Measurements from ENCODE around the gene CDK2AP2. TPM values are rescaled to one million over a fixed set of nuclear protein-coding genes. Genes with fewer than 3 reads are reported as not detected.

The CDK2AP2 gene
- total and polyA plus RNA-seq, 9 donors, result 7.9 to 25.4 (median 19.5) TPM

Other genes starting within 250 kb of the CDK2AP2 start
- 31.7 TPM for gene GRK2, start 241.7 kb downstream of the CDK2AP2 start, total RNA-seq
- 10 to 100 TPM; 47.8 to 62.9 (median 59.4) TPM for gene GRK2, start 241.7 kb downstream of the CDK2AP2 start, polyA plus RNA-seq (ENCODE audit: insufficient read depth in 1 of 8, insufficient read length in 8 of 8, low replicate concordance in 1 of 8)
- 19.8 TPM for gene ANKRD13D, start 218.9 kb downstream of the CDK2AP2 start, total RNA-seq
- 10 to 100 TPM; 16.2 to 35.5 (median 30.7) TPM for gene ANKRD13D, start 218.9 kb downstream of the CDK2AP2 start, polyA plus RNA-seq (ENCODE audit: insufficient read depth in 1 of 8, insufficient read length in 8 of 8, low replicate concordance in 1 of 8)
- 9.7 TPM for gene SSH3, start 204.6 kb downstream of the CDK2AP2 start, total RNA-seq
- gene SSH3, start 204.6 kb downstream of the CDK2AP2 start, polyA plus RNA-seq (ENCODE audit: insufficient read depth in 1 of 8, insufficient read length in 8 of 8, low replicate concordance in 1 of 8), result 10 to 100 TPM; 13.6 to 20.5 (median 16.7) TPM
- 33.6 TPM for gene POLD4, start 154.6 kb downstream of the CDK2AP2 start, total RNA-seq
- 10 to 100 TPM; 24.6 to 53.6 (median 32.1) TPM for gene POLD4, start 154.6 kb downstream of the CDK2AP2 start, polyA plus RNA-seq (ENCODE audit: insufficient read depth in 1 of 8, insufficient read length in 8 of 8, low replicate concordance in 1 of 8)
- gene CLCF1, start 134.6 kb downstream of the CDK2AP2 start, total RNA-seq, result 2.0 TPM
- gene CLCF1, start 134.6 kb downstream of the CDK2AP2 start, polyA plus RNA-seq (ENCODE audit: insufficient read depth in 1 of 8, insufficient read length in 8 of 8, low replicate concordance in 1 of 8), result 1 to 10 TPM; 2.8 to 4.8 (median 4.0) TPM
- 7.9 TPM for gene RAD9A, start 116.2 kb downstream of the CDK2AP2 start, total RNA-seq
- 10 to 100 TPM in 5 of 8 donors, 1 to 10 TPM in 3; 6.9 to 14.2 (median 11.1) TPM for gene RAD9A, start 116.2 kb downstream of the CDK2AP2 start, polyA plus RNA-seq (ENCODE audit: insufficient read depth in 1 of 8, insufficient read length in 8 of 8, low replicate concordance in 1 of 8)
- gene PPP1CA, start 106.3 kb downstream of the CDK2AP2 start, total RNA-seq, result 130 TPM
- 100 to 1,000 TPM; 127 to 150 (median 142) TPM for gene PPP1CA, start 106.3 kb downstream of the CDK2AP2 start, polyA plus RNA-seq (ENCODE audit: insufficient read depth in 1 of 8, insufficient read length in 8 of 8, low replicate concordance in 1 of 8)
- gene TBC1D10C, start 104.1 kb downstream of the CDK2AP2 start, total RNA-seq, result 0.49 TPM
- gene TBC1D10C, start 104.1 kb downstream of the CDK2AP2 start, polyA plus RNA-seq (ENCODE audit: insufficient read depth in 1 of 8, insufficient read length in 8 of 8, low replicate concordance in 1 of 8), result 1 to 10 TPM; 1.4 to 7.2 (median 5.5) TPM
- 29.2 TPM for gene CARNS1, start 92.5 kb downstream of the CDK2AP2 start, total RNA-seq
- gene CARNS1, start 92.5 kb downstream of the CDK2AP2 start, polyA plus RNA-seq (ENCODE audit: insufficient read depth in 1 of 8, insufficient read length in 8 of 8, low replicate concordance in 1 of 8), result 10 to 100 TPM; 30.6 to 80.7 (median 61.0) TPM
- 27.9 TPM for gene RPS6KB2, start 79.7 kb downstream of the CDK2AP2 start, total RNA-seq
- 10 to 100 TPM; 33.9 to 45.5 (median 39.2) TPM for gene RPS6KB2, start 79.7 kb downstream of the CDK2AP2 start, polyA plus RNA-seq (ENCODE audit: insufficient read depth in 1 of 8, insufficient read length in 8 of 8, low replicate concordance in 1 of 8)
- 0.84 TPM for gene PTPRCAP, start 70.5 kb downstream of the CDK2AP2 start, total RNA-seq
- 1 to 10 TPM; 1.0 to 1.5 (median 1.3) TPM for gene PTPRCAP, start 70.5 kb downstream of the CDK2AP2 start, polyA plus RNA-seq (ENCODE audit: insufficient read depth in 1 of 8, insufficient read length in 8 of 8, low replicate concordance in 1 of 8)
- gene CORO1B, start 64.7 kb downstream of the CDK2AP2 start, total RNA-seq, result 28.8 TPM
- gene CORO1B, start 64.7 kb downstream of the CDK2AP2 start, polyA plus RNA-seq (ENCODE audit: insufficient read depth in 1 of 8, insufficient read length in 8 of 8, low replicate concordance in 1 of 8), result 10 to 100 TPM; 24.2 to 42.4 (median 33.4) TPM
- not detected for gene GPR152, start 55.4 kb downstream of the CDK2AP2 start, total RNA-seq
- gene GPR152, start 55.4 kb downstream of the CDK2AP2 start, polyA plus RNA-seq (ENCODE audit: insufficient read depth in 1 of 8, insufficient read length in 8 of 8, low replicate concordance in 1 of 8), result not detected
- gene CABP4, start 52.8 kb downstream of the CDK2AP2 start, total RNA-seq, result 0.66 TPM
- gene CABP4, start 52.8 kb downstream of the CDK2AP2 start, polyA plus RNA-seq (ENCODE audit: insufficient read depth in 1 of 8, insufficient read length in 8 of 8, low replicate concordance in 1 of 8), result 1 to 10 TPM in 2 of 8 donors, under 1 TPM in 6; 0.29 to 1.2 (median 0.73) TPM
- 16.1 TPM for gene TMEM134, start 38.9 kb downstream of the CDK2AP2 start, total RNA-seq
- 10 to 100 TPM; 42.6 to 71.5 (median 47.2) TPM for gene TMEM134, start 38.9 kb downstream of the CDK2AP2 start, polyA plus RNA-seq (ENCODE audit: insufficient read depth in 1 of 8, insufficient read length in 8 of 8, low replicate concordance in 1 of 8)
- gene AIP, start 25.1 kb downstream of the CDK2AP2 start, total RNA-seq, result 59.5 TPM
- gene AIP, start 25.1 kb downstream of the CDK2AP2 start, polyA plus RNA-seq (ENCODE audit: insufficient read depth in 1 of 8, insufficient read length in 8 of 8, low replicate concordance in 1 of 8), result 10 to 100 TPM; 41.2 to 60.3 (median 52.1) TPM
- 4.9 TPM for gene PITPNM1, start 2.8 kb downstream of the CDK2AP2 start, total RNA-seq
- gene PITPNM1, start 2.8 kb downstream of the CDK2AP2 start, polyA plus RNA-seq (ENCODE audit: insufficient read depth in 1 of 8, insufficient read length in 8 of 8, low replicate concordance in 1 of 8), result 10 to 100 TPM in 1 of 8 donors, 1 to 10 TPM in 7; 6.0 to 11.6 (median 8.8) TPM
- gene CABP2, start 15.3 kb upstream of the CDK2AP2 start, total RNA-seq, result not detected
- gene CABP2, start 15.3 kb upstream of the CDK2AP2 start, polyA plus RNA-seq (ENCODE audit: insufficient read depth in 1 of 8, insufficient read length in 8 of 8, low replicate concordance in 1 of 8), result not detected
- gene GSTP1, start 75.7 kb upstream of the CDK2AP2 start, total RNA-seq, result 328 TPM
- 100 to 1,000 TPM; 232 to 335 (median 268) TPM for gene GSTP1, start 75.7 kb upstream of the CDK2AP2 start, polyA plus RNA-seq (ENCODE audit: insufficient read depth in 1 of 8, insufficient read length in 8 of 8, low replicate concordance in 1 of 8)
- 147 TPM for gene NDUFV1, start 98.8 kb upstream of the CDK2AP2 start, total RNA-seq
- gene NDUFV1, start 98.8 kb upstream of the CDK2AP2 start, polyA plus RNA-seq (ENCODE audit: insufficient read depth in 1 of 8, insufficient read length in 8 of 8, low replicate concordance in 1 of 8), result 100 to 1,000 TPM; 126 to 173 (median 154) TPM
- gene NUDT8, start 121.8 kb upstream of the CDK2AP2 start, total RNA-seq, result 4.7 TPM
- gene NUDT8, start 121.8 kb upstream of the CDK2AP2 start, polyA plus RNA-seq (ENCODE audit: insufficient read depth in 1 of 8, insufficient read length in 8 of 8, low replicate concordance in 1 of 8), result 1 to 10 TPM; 3.4 to 5.8 (median 4.2) TPM
- not detected for gene TBX10, start 131.6 kb upstream of the CDK2AP2 start, total RNA-seq
- under 1 TPM in 1 of 8 donors, not detected in 7; 0.40 TPM for gene TBX10, start 131.6 kb upstream of the CDK2AP2 start, polyA plus RNA-seq (ENCODE audit: insufficient read depth in 1 of 8, insufficient read length in 8 of 8, low replicate concordance in 1 of 8)
- 0.22 TPM for gene ACY3, start 142.6 kb upstream of the CDK2AP2 start, total RNA-seq
- gene ACY3, start 142.6 kb upstream of the CDK2AP2 start, polyA plus RNA-seq (ENCODE audit: insufficient read depth in 1 of 8, insufficient read length in 8 of 8, low replicate concordance in 1 of 8), result 1 to 10 TPM in 1 of 8 donors, under 1 TPM in 7; 0.15 to 5.9 (median 0.51) TPM
- gene ALDH3B2, start 166.5 kb upstream of the CDK2AP2 start, total RNA-seq, result 0.09 TPM
- 1 to 10 TPM in 1 of 8 donors, under 1 TPM in 3, not detected in 4; 0.11 to 4.5 (median 0.41) TPM for gene ALDH3B2, start 166.5 kb upstream of the CDK2AP2 start, polyA plus RNA-seq (ENCODE audit: insufficient read depth in 1 of 8, insufficient read length in 8 of 8, low replicate concordance in 1 of 8)